GM21360 (cell line): ENCODE measurements around the gene ESPL1.

ENCODE experiments used
- ATAC-seq: cut with Tn5 transposase; IDR thresholded peaks from one replicate; pipeline ENCODE4 v1.9.1; 2021; ENCODE audit warnings: mild to moderate bottlenecking, moderate library complexity; ENCODE audit not compliant: unreplicated experiment

Gene ESPL1

GRCh38 chr12:53333289-53333688, 65.2 kb downstream of the ESPL1 start:
- ATAC-seq, result no peak

GRCh38 chr12:53333845-53334244, 65.7 kb downstream of the ESPL1 start:
- no peak for ATAC-seq

GRCh38 chr12:53334822-53335221, 66.7 kb downstream of the ESPL1 start:
- ATAC-seq, result no peak

DNA sequence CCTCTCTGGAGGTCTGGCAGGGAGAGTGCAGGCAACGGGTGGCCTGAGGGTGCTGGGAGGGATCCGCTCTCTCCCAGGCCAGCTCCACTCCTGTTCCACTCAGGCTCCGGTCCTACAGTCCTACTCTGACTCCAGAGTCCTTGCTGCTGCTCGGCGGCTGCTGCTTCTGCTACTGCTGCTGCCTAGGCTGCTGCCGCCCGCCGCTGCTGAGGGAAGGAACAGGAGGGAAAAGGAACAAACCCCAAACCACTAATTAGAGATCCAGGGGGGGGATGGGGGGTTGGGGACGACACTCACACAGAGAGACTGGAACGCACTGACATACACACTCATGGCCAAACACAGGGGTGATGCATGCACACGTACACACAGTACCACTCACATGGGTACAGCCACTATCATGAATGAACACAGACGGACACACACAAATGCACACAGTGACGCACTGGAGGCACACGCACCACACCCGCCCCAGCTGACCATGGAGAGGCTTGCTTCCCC, 68.1 kb downstream of the ESPL1 start, which contains the start of gene SP7:
Gene SP7, minus strand, starts transcription at position 174 of the 501 bp plus-strand sequence. CDS start 708 bp downstream, outside the sequence.
- no peak for ATAC-seq

DNA sequence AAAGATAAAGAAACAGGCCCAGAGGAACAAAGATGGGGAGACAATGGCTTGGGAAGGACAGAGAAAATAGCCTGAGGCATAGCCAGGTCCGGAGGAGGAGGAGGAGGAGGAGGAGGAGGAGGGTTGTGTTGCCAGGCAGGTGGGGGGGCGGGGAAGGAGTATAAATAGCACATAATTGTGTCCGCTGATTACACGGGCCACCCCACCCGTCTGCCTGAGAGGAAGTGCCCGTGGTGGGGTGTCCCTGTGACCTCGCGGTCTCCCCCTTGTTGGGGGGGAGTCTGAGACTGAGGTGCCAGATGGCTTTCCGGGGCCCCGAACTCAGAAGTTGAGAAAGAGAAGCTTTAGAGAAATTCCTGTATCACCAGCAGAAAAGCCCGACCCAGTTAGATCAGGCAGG, 69.9 kb downstream of the ESPL1 start:
- no peak for ATAC-seq

GRCh38 chr12:53338916-53339315, 70.8 kb downstream of the ESPL1 start:
- no peak for ATAC-seq

DNA sequence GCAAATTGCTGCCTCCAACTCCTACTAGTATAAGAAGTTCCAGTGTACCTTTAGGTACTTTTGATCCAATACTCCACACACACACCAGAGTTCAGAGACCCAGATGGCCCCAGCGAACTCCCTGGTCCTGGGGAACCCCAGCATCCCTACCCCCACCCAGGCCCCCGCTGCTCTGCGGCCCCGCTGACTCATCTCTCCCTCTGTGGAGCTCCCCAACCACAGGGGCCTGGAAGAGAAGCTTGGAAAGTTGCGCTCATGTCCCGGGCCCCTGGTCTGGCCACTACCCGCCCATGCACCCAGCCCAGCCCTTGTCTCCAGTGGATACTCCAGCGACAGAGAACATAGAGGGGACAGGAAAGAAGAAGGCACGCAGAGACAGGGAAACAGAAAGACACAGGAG, 72.3 kb downstream of the ESPL1 start:
- ATAC-seq, result no peak
